IMR-90 (cell line): ENCODE data around the gene KLHL42. TPM values are rescaled to one million over a fixed set of nuclear protein-coding genes. Genes with fewer than 3 reads are reported as not detected.

Source experiments
- ATAC-seq: fragments of 200-7000 bp; cut with Tn5 transposase; 2 replicates; pipeline ENCODE4 v1.9.1; 2020; ENCODE audit warnings: low read depth, mild to moderate bottlenecking, moderate library complexity
- BruUV-seq: library from RNA; stranded (reverse); fragments of 400-500 nt; replicated peaks from 2 replicates; lab custom pipeline; 2021; lab: Mats Ljungman, UMichigan
- CTCF ChIA-PET: fragments of 300-600 bp; formaldehyde crosslinking; extraction: SDS; loops from one replicate; lab custom pipeline; 2021; ENCODE audit warnings: antibody characterized with exemption; lab: Yijun Ruan, JAX
- POLR2A ChIA-PET: fragments of 300-600 bp; sonication (Branson Sonifier 250); formaldehyde crosslinking; loops from one replicate; lab custom pipeline; 2022; ENCODE audit warnings: antibody characterized with exemption; ENCODE audit not compliant: unreplicated experiment; lab: Charles Lee
- DNase-seq: peaks from one replicate; pipeline ENCODE4 v3.0.0; 2013
- H2AFZ ChIP-seq: replicated peaks from 2 replicates; pipeline ENCODE3; 2013; ENCODE audit warnings: low read length, mild to moderate bottlenecking; ENCODE audit not compliant: poor library complexity
- H2AK5ac ChIP-seq: 2 replicates; pipeline ENCODE4 v1.6.1; 2013; ENCODE audit warnings: low read depth, low read length, inconsistent platforms
- H2AK9ac ChIP-seq: replicated peaks from 2 replicates; pipeline ENCODE3; 2013; ENCODE audit warnings: mild to moderate bottlenecking, low read depth, low read length, moderate library complexity; ENCODE audit not compliant: poor library complexity
- H2BK120ac ChIP-seq: 2 replicates; pipeline ENCODE4 v1.6.1; 2013; ENCODE audit warnings: low read depth, low read length, inconsistent platforms
- H2BK15ac ChIP-seq: 3 replicates; pipeline ENCODE4 v1.6.1; 2013; ENCODE audit warnings: low read depth, low read length, inconsistent platforms
- H2BK20ac ChIP-seq: 2 replicates; pipeline ENCODE4 v1.6.1; 2013; ENCODE audit warnings: low read depth, mild to moderate bottlenecking, inconsistent platforms, low read length, moderate library complexity
- H2BK5ac ChIP-seq: 2 replicates; pipeline ENCODE4 v1.6.1; 2013; ENCODE audit warnings: mild to moderate bottlenecking, low read depth, low read length, inconsistent platforms; ENCODE audit not compliant: poor library complexity, severe bottlenecking
- H3K14ac ChIP-seq: replicated peaks from 2 replicates; pipeline ENCODE4 v1.6.1; 2013; ENCODE audit warnings: low read depth, low read length, inconsistent platforms
- H3K18ac ChIP-seq: 2 replicates; pipeline ENCODE4 v1.6.1; 2013; ENCODE audit warnings: low read depth, low read length, control low read depth
- H3K23ac ChIP-seq: 2 replicates; pipeline ENCODE4 v1.6.1; 2013; ENCODE audit warnings: low read depth, low read length, inconsistent platforms
- H3K27ac ChIP-seq: 2 replicates; pipeline ENCODE4 v1.5.1; 2013; ENCODE audit warnings: mild to moderate bottlenecking, control low read depth, low read length; ENCODE audit not compliant: insufficient read depth
- H3K27me3 ChIP-seq: 2 replicates; pipeline ENCODE4 v1.6.1; 2013; ENCODE audit warnings: low read length; ENCODE audit not compliant: control insufficient read depth, insufficient read depth
- H3K36me3 ChIP-seq: 2 replicates; pipeline ENCODE4 v1.6.1; 2013; ENCODE audit warnings: low read length, mixed read lengths; ENCODE audit not compliant: control insufficient read depth, insufficient read depth
- H3K4ac ChIP-seq: 2 replicates; pipeline ENCODE4 v1.6.1; 2013; ENCODE audit warnings: low read depth, low read length, inconsistent platforms
- H3K4me1 ChIP-seq: 2 replicates; pipeline ENCODE4 v1.6.1; 2013; ENCODE audit warnings: low read length, mixed read lengths; ENCODE audit not compliant: control insufficient read depth, insufficient read depth
- H3K4me2 ChIP-seq: 2 replicates; pipeline ENCODE4 v1.6.1; 2013; ENCODE audit warnings: low read depth, mild to moderate bottlenecking, control low read depth, low read length, moderate library complexity
- H3K4me3 ChIP-seq: 2 replicates; pipeline ENCODE4 v1.5.1; 2013; ENCODE audit warnings: low read depth, mild to moderate bottlenecking, control low read depth, low read length, moderate library complexity; ENCODE audit not compliant: insufficient read depth
- H3K56ac ChIP-seq: 2 replicates; pipeline ENCODE4 v1.6.1; 2013; ENCODE audit warnings: low read length, inconsistent platforms; ENCODE audit not compliant: insufficient read depth; ENCODE audit errors: extremely low read depth
- H3K79me1 ChIP-seq, 2 experiments: 2 replicates each; pipeline ENCODE4 v1.6.1; 2013; ENCODE audit warnings: low read length in 2 of 2, inconsistent platforms in 1 of 2, low read depth in 1 of 2
- H3K9ac ChIP-seq: 2 replicates; pipeline ENCODE4 v1.6.1; 2013; ENCODE audit warnings: low read depth, low read length, control low read depth
- H3K9me1 ChIP-seq: 2 replicates; pipeline ENCODE4 v1.6.1; 2013; ENCODE audit warnings: low read length, inconsistent platforms; ENCODE audit not compliant: insufficient read depth
- H3K9me3 ChIP-seq: 2 replicates; pipeline ENCODE4 v1.6.1; 2013; ENCODE audit warnings: low read length; ENCODE audit not compliant: control insufficient read depth, insufficient read depth
- H4K20me1 ChIP-seq: 2 replicates; pipeline ENCODE4 v1.6.1; 2013; ENCODE audit warnings: low read length, inconsistent platforms; ENCODE audit not compliant: insufficient read depth
- H4K5ac ChIP-seq: 2 replicates; pipeline ENCODE4 v1.6.1; 2013; ENCODE audit warnings: mild to moderate bottlenecking, low read depth, low read length, control low read depth
- H4K8ac ChIP-seq, 2 experiments: 2 replicates each; pipeline ENCODE4 v1.6.1; 2013; ENCODE audit warnings: low read depth in 2 of 2, low read length in 2 of 2, control low read depth in 1 of 2, inconsistent platforms in 1 of 2
- H4K91ac ChIP-seq: 2 replicates; pipeline ENCODE4 v1.6.1; 2013; ENCODE audit warnings: low read depth, low read length, inconsistent platforms; ENCODE audit not compliant: insufficient read depth
- BHLHE40 ChIP-seq: fragments of 150-350 bp; IDR thresholded peaks from 2 replicates; pipeline ENCODE4 v1.6.1; 2016; ENCODE audit warnings: mild to moderate bottlenecking, low read depth, low read length
- CEBPB ChIP-seq: IDR thresholded peaks from 2 replicates; pipeline ENCODE4 v1.6.1; 2012; ENCODE audit warnings: low read depth, low read length, improper control_type of control experiment
- CHD1 ChIP-seq: IDR thresholded peaks from 2 replicates; pipeline ENCODE4 v1.6.1; 2012; ENCODE audit warnings: low read depth, low read length, improper control_type of control experiment
- CTCF ChIP-seq: conservative IDR thresholded peaks from 2 replicates; pipeline ENCODE4 v1.5.1; 2012; ENCODE audit warnings: mild to moderate bottlenecking, low read depth, low read length, improper control_type of control experiment
- MXI1 ChIP-seq: IDR thresholded peaks from 2 replicates; pipeline ENCODE4 v1.6.1; 2012; ENCODE audit warnings: low read depth, mild to moderate bottlenecking, low read length, moderate library complexity, borderline replicate concordance
- NFE2L2 ChIP-seq: fragments of 150-350 bp; IDR thresholded peaks from 2 replicates; pipeline ENCODE4 v1.6.1; 2016; ENCODE audit warnings: low read depth, mild to moderate bottlenecking, low read length
- POLR2A ChIP-seq: IDR thresholded peaks from 2 replicates; pipeline ENCODE4 v1.6.1; 2012; ENCODE audit warnings: mild to moderate bottlenecking, low read depth, low read length
- SMC3 ChIP-seq: fragments of 150-350 bp; IDR thresholded peaks from 2 replicates; pipeline ENCODE4 v1.6.1; 2016; ENCODE audit warnings: low read depth, mild to moderate bottlenecking, antibody characterized with exemption, low read length, moderate library complexity
- USF2 ChIP-seq: fragments of 150-350 bp; IDR thresholded peaks from 2 replicates; pipeline ENCODE4 v1.6.1; 2017; ENCODE audit warnings: mild to moderate bottlenecking, antibody characterized with exemption, low read length, low read depth
- WGBS, 2 experiments: methylation state at CpG; one replicate each; pipeline versions ENCODE4 v1.1.5 to v1.1.7; 2013; ENCODE audit warnings: missing lambda C conversion rate in 2 of 2; ENCODE audit not compliant: insufficient read length in 1 of 2; ENCODE audit errors: extremely low coverage in 2 of 2; 5-methylcytosine and 5-hydroxymethylcytosine counted together
- dilution Hi-C: fragments of 300-500 bp; cut with HindIII; formaldehyde crosslinking; loops from one replicate; pipeline ENCODE4 v1.14.3; 2018; ENCODE audit warnings: low sequenced_read_pairs; ENCODE audit not compliant: unreplicated experiment
- in situ Hi-C: fragments of 300-500 bp; cut with MboI; formaldehyde crosslinking; loops from 3 replicates; pipeline ENCODE4 v1.14.3; 2019; ENCODE audit warnings: low sequenced_read_pairs, inconsistent platforms, mixed read lengths
- intact Hi-C: fragments of 100-400 bp; cut with micrococcal nuclease; formaldehyde crosslinking; loops from 2 replicates; pipeline ENCODE4 v1.10.0; 2022
- polyA plus RNA-seq, 3 experiments: library from polyadenylated mRNA; depleted of rRNA; stranded (reverse); fragments of >200 nt; gene quantifications; 2 replicates each; pipeline ENCODE4 v1.2.3, GENCODE V29; 2012; ENCODE audit warnings: low replicate concordance in 1 of 3
- total RNA-seq: library from RNA; depleted of rRNA; stranded (reverse); fragments of >200 nt; gene quantifications from 2 replicates; pipeline ENCODE4 v1.2.3, GENCODE V29; 2012

Gene KLHL42
- total and polyA plus RNA-seq, 2 of the 4 experiments (the other 2 are of a cell fraction): 16.7 to 28.3 TPM

GRCh38 chr12:27801630-27802029 lies 21.6 kb downstream of the KLHL42 start:
- Histone ChIP-seq H2AK9ac (no peak overlapping the region), H4K91ac (no peak overlapping the region), H3K9me3 (no peaks in the 10 kb centered on the region), H3K4ac (no peak overlapping the region), H3K18ac (no peak overlapping the region), H2BK15ac (no peak overlapping the region), H3K4me2 (no peak overlapping the region), H2BK5ac (no peak overlapping the region), H2AK5ac (no peak overlapping the region), H3K9me1 (peaks cover 18% of the 10 kb centered on the region), H3K9ac (no peak overlapping the region), H3K27me3 (no peaks in the 10 kb centered on the region), H3K4me1 (no peaks in the 10 kb centered on the region; the same call in 1 of the 2 replicates), H4K20me1 (no peaks in the 10 kb centered on the region; the same call in 1 of the 2 replicates), H3K36me3 (peaks cover 11% of the 10 kb centered on the region), H4K5ac (no peak overlapping the region), H2BK120ac (no peak overlapping the region), H3K4me3 (no peak overlapping the region), H2BK20ac (no peak overlapping the region), H4K8ac (no peak overlapping the region), H3K27ac (no peak overlapping the region), H3K14ac (no peak overlapping the region), H3K56ac (no peak overlapping the region), H2AFZ (no peak overlapping the region), H3K23ac (no peak overlapping the region), H3K79me1 (peaks cover 0 to 22% of the 10 kb centered on the region in 2 experiments; a peak in 3 of 4 replicates)
- TF ChIP-seq NFE2L2: no peak
- TF ChIP-seq CTCF: no peak
- no peak for TF ChIP-seq USF2
- TF ChIP-seq CHD1: no peak
- no peak for TF ChIP-seq BHLHE40
- TF ChIP-seq MXI1: no peak
- no peak for TF ChIP-seq SMC3
- no peak for TF ChIP-seq CEBPB
- TF ChIP-seq POLR2A: no peak
- dilution Hi-C loops: no loop called here
- intact Hi-C loops: no loop called here
- DNase-seq (no peak), ATAC-seq (no peak)
- ChIA-PET CTCF (interaction anchor here (1.1 kb wide), 1 partner anchor 11 kb away, joined by 4 read pairs; no protein-coding TSS in a partner anchor), POLR2A (no interaction called here)
- WGBS, 2 experiments: 100% methylated on average over 3 of the region's 5 CpGs; no CpG with 5 or more reads in 1 of the 2 experiments
- in situ Hi-C loops: no loop called here
- BruUV-seq: TSS peak; percentile 12
